Kidney epithelial cell (primary cell): ENCODE data around the gene RBM43. TPM values are rescaled to one million over a fixed set of nuclear protein-coding genes. Genes with fewer than 3 reads are reported as not detected.
"Not testable (repeated sequence)": the region's sequence is repeated elsewhere in the genome, so short reads cannot be mapped to it uniquely, and the experiment has no call there.

ENCODE experiments used
- DNase-seq: peaks from one replicate; pipeline ENCODE4 v3.0.0-alpha.2; 2010; ENCODE audit warnings: low read depth
- H3K27me3 ChIP-seq: 2 replicates; pipeline ENCODE4 v1.6.0; 2011; ENCODE audit warnings: low read length; ENCODE audit not compliant: control insufficient read depth, insufficient read depth
- H3K36me3 ChIP-seq: 2 replicates; pipeline ENCODE4 v1.5.1; 2011; ENCODE audit warnings: low read length; ENCODE audit not compliant: control insufficient read depth, insufficient read depth
- H3K4me3 ChIP-seq: 2 replicates; pipeline ENCODE4 v1.5.1; 2011; ENCODE audit warnings: low read depth, mild to moderate bottlenecking, control low read depth, low read length
- CTCF ChIP-seq: IDR thresholded peaks from 2 replicates; pipeline ENCODE4 v1.5.1; 2011; ENCODE audit warnings: mild to moderate bottlenecking, moderate library complexity, low read length, control low read depth, inconsistent platforms; ENCODE audit not compliant: insufficient read depth, poor library complexity, severe bottlenecking
- total RNA-seq: library from RNA; depleted of rRNA; stranded (reverse); fragments of >200 nt; gene quantifications from 2 replicates; pipeline ENCODE4 v1.2.3, GENCODE V29; 2015

Gene RBM43
- total RNA-seq, 1 donor from 2014 or later, result 2.2 TPM

GRCh38 chr2:151240433-151240832 lies 21.2 kb downstream of the RBM43 start:
- H3K27me3 ChIP-seq, result no peaks in the 10 kb centered on the region
- no peaks in the 10 kb centered on the region for H3K36me3 ChIP-seq
- no peak for TF ChIP-seq CTCF
- H3K4me3 ChIP-seq, result no peak overlapping the region
- no peak for DNase-seq

- TF ChIP-seq CTCF, result no peak
- no peak for DNase-seq
- no peaks in the 10 kb centered on the region for H3K36me3 ChIP-seq
- H3K27me3 ChIP-seq, result no peaks in the 10 kb centered on the region
- no peak overlapping the region for H3K4me3 ChIP-seq
Observed at GRCh38 chr2:151239624-151240023, 22.0 kb downstream of the RBM43 start.

- Histone ChIP-seq H3K4me3 (no peak overlapping the region), H3K27me3 (no peaks in the 10 kb centered on the region), H3K36me3 (no peaks in the 10 kb centered on the region)
- DNase-seq, result no peak
- peak; percentile 70 for TF ChIP-seq CTCF
Observed at GRCh38 chr2:151238527-151239487, 22.9 kb downstream of the RBM43 start.

- H3K4me3 ChIP-seq, result no peak overlapping the region
- no peaks in the 10 kb centered on the region for H3K27me3 ChIP-seq
- TF ChIP-seq CTCF, result peak; percentile 7
- no peaks in the 10 kb centered on the region for H3K36me3 ChIP-seq
- DNase-seq, result no peak
Observed at GRCh38 chr2:151237422-151238025, 24.1 kb downstream of the RBM43 start.

GRCh38 chr2:151233760-151234159 lies 27.9 kb downstream of the RBM43 start:
- not testable (repeated sequence) for H3K4me3 ChIP-seq, H3K27me3 ChIP-seq, DNase-seq, H3K36me3 ChIP-seq

- DNase-seq, H3K4me3 ChIP-seq, H3K27me3 ChIP-seq, H3K36me3 ChIP-seq: not testable (repeated sequence)
Observed at GRCh38 chr2:151233288-151233687, 28.4 kb downstream of the RBM43 start.

GRCh38 chr2:151230627-151231140 lies 31.0 kb downstream of the RBM43 start:
- DNase-seq, result no peak
- Histone ChIP-seq H3K4me3 (no peak overlapping the region), H3K27me3 (no peaks in the 10 kb centered on the region), H3K36me3 (no peaks in the 10 kb centered on the region)
- no peak for TF ChIP-seq CTCF
